CD4-positive, alpha-beta T cell (primary cell): ENCODE data around the gene USP6NL. TPM values are rescaled to one million over a fixed set of nuclear protein-coding genes. Genes with fewer than 3 reads are reported as not detected.

ENCODE experiments used
- ATAC-seq: fragments of 200-7000 bp; cut with Tn5 transposase; one replicate; pipeline ENCODE4 v1.10.0; 2022; ENCODE audit warnings: mild to moderate bottlenecking; ENCODE audit not compliant: poor library complexity
- CTCF ChIA-PET: fragments of 350-600 bp; sonication (Branson Sonifier 250); formaldehyde crosslinking; loops from one replicate; lab custom pipeline; 2021; ENCODE audit warnings: antibody characterized with exemption, inconsistent platforms; lab: Charles Lee
- POLR2A ChIA-PET: fragments of 350-600 bp; sonication (Branson Sonifier 250); formaldehyde crosslinking; loops from one replicate; lab custom pipeline; 2021; ENCODE audit warnings: antibody characterized with exemption, inconsistent platforms; lab: Charles Lee
- DNase-seq, 14 experiments: peaks; one replicate each; pipeline ENCODE4 v3.0.0-alpha.2; 2013 to 2020; ENCODE audit warnings: mixed read lengths in 2 of 14
- H3K27ac ChIP-seq, 2 donors: one replicate each; pipeline versions ENCODE4 v1.5.1 to v1.7.0; 2013; ENCODE audit warnings: low read length in 2 of 2, low read depth in 1 of 2, mild to moderate bottlenecking in 1 of 2
- H3K27me3 ChIP-seq, 2 experiments: 1 replicate in 1 of 2; 2 replicates in 1 of 2; pipeline versions ENCODE4 v1.6.1 to v1.7.0; 2013; ENCODE audit warnings: low read length in 2 of 2, control low read depth in 1 of 2, mild to moderate bottlenecking in 1 of 2, moderate library complexity in 1 of 2; ENCODE audit not compliant: insufficient read depth in 2 of 2, control insufficient read depth in 1 of 2
- H3K36me3 ChIP-seq: one replicate; pipeline ENCODE4 v1.6.1; 2013; ENCODE audit warnings: low read length, control low read depth; ENCODE audit not compliant: insufficient read depth
- H3K4me1 ChIP-seq: one replicate; pipeline ENCODE4 v1.6.1; 2013; ENCODE audit warnings: low read length, control low read depth; ENCODE audit not compliant: insufficient read depth
- H3K4me3 ChIP-seq: one replicate; pipeline ENCODE4 v1.5.1; 2013; ENCODE audit warnings: mild to moderate bottlenecking, low read length, moderate library complexity
- H3K9me3 ChIP-seq, 2 experiments: 1 replicate in 1 of 2; 2 replicates in 1 of 2; pipeline versions ENCODE4 v1.6.1 to v1.7.0; 2013; ENCODE audit warnings: low read length in 2 of 2, mild to moderate bottlenecking in 2 of 2, control low read depth in 1 of 2, moderate library complexity in 1 of 2; ENCODE audit not compliant: control insufficient read depth in 1 of 2, insufficient read depth in 1 of 2
- H3K27ac Mint-ChIP-seq: one replicate; pipeline ENCODE4 v1.8.0; 2020; ENCODE audit warnings: mixed read lengths
- H3K27me3 Mint-ChIP-seq: one replicate; pipeline ENCODE4 v1.8.0; 2021; ENCODE audit warnings: mixed read lengths
- H3K36me3 Mint-ChIP-seq: one replicate; pipeline ENCODE4 v1.8.0; 2021; ENCODE audit warnings: low read depth, mixed read lengths
- H3K4me1 Mint-ChIP-seq: one replicate; pipeline ENCODE4 v1.8.0; 2021; ENCODE audit warnings: low read depth, mixed read lengths
- H3K4me3 Mint-ChIP-seq: one replicate; pipeline ENCODE4 v1.8.0; 2020; ENCODE audit warnings: mild to moderate bottlenecking, mixed read lengths
- H3K9me3 Mint-ChIP-seq: one replicate; pipeline ENCODE4 v1.8.0; 2020; ENCODE audit warnings: mixed read lengths
- CTCF ChIP-seq: fragments of 200-600 bp; IDR thresholded peaks from one replicate; pipeline ENCODE4 v1.8.0; 2022; ENCODE audit warnings: antibody characterized with exemption, mild to moderate bottlenecking
- intact Hi-C, 2 experiments: fragments of 100-400 bp; cut with DNase I in 1 of 2; cut with micrococcal nuclease in 1 of 2; formaldehyde crosslinking; loops; one replicate each; pipeline versions ENCODE4 v1.15.1 to v1.9.0; 2023 to 2025; cut with DNase I, micrococcal nuclease
- total RNA-seq, 174 experiments: library from RNA in 2 of 174; stranded (reverse) in 2 of 174; gene quantifications; one replicate each; pipeline ENCODE4 v1.2.3 and lab custom pipeline; 2021 to 2026

Gene USP6NL
- total RNA-seq, 2 experiments from 2014 or later: 5.2 to 5.6 TPM

- intact Hi-C loops: no loop called here
- Mint-ChIP-seq H3K4me1 (peaks cover 11% of the 10 kb centered on the region), H3K36me3 (peaks cover 13% of the 10 kb centered on the region), H3K27ac (no peak overlapping the region), H3K9me3 (peaks cover 15% of the 10 kb centered on the region), H3K27me3 (no peaks in the 10 kb centered on the region), H3K4me3 (no peak overlapping the region)
- no peak for DNase-seq
- H3K27ac ChIP-seq: no peak overlapping the region
- H3K9me3 ChIP-seq: peaks cover 17 to 18% of the 10 kb centered on the region in 2 experiments
- CTCF ChIA-PET: no interaction called here
- H3K4me3 ChIP-seq: no peak overlapping the region
- H3K27me3 ChIP-seq: no peaks in the 10 kb centered on the region
- no peaks in the 10 kb centered on the region for H3K36me3 ChIP-seq
- POLR2A ChIA-PET: no interaction called here
- H3K4me1 ChIP-seq: no peaks in the 10 kb centered on the region
- TF ChIP-seq CTCF: no peak
- no peak for ATAC-seq
Measured at GRCh38 chr10:11416974-11417373, 194.5 kb downstream of the USP6NL start.

- Mint-ChIP-seq H3K9me3 (peaks cover 13% of the 10 kb centered on the region), H3K27ac (no peak overlapping the region), H3K27me3 (no peaks in the 10 kb centered on the region), H3K4me3 (no peak overlapping the region), H3K4me1 (peaks cover 19% of the 10 kb centered on the region), H3K36me3 (peaks cover 10% of the 10 kb centered on the region)
- DNase-seq: no peak
- POLR2A ChIA-PET: interaction anchor here (0.6 to 0.8 kb wide), 2 partner anchors 87 to 233 kb away, joined by 3 to 4 read pairs; no protein-coding TSS in a partner anchor
- Histone ChIP-seq H3K27me3 (no peaks in the 10 kb centered on the region), H3K9me3 (peaks cover 12 to 16% of the 10 kb centered on the region in 2 experiments), H3K4me1 (no peaks in the 10 kb centered on the region), H3K36me3 (no peaks in the 10 kb centered on the region), H3K4me3 (no peak overlapping the region), H3K27ac (no peak overlapping the region)
- no peak for ATAC-seq
- intact Hi-C loops: no loop called here
- CTCF ChIA-PET: no interaction called here
- TF ChIP-seq CTCF: no peak
Measured at GRCh38 chr10:11415095-11415494, 196.4 kb downstream of the USP6NL start.

GRCh38 chr10:11414314-11415038 is 197.0 kb downstream of the USP6NL start:
- no peaks in the 10 kb centered on the region for H3K27me3 Mint-ChIP-seq
- CTCF ChIA-PET: no interaction called here
- ATAC-seq: no peak
- H3K4me3 Mint-ChIP-seq: no peak overlapping the region
- intact Hi-C loops: no loop called here
- Histone ChIP-seq H3K4me3 (no peak overlapping the region), H3K36me3 (no peaks in the 10 kb centered on the region), H3K9me3 (peaks cover 8 to 16% of the 10 kb centered on the region in 2 experiments), H3K4me1 (no peaks in the 10 kb centered on the region), H3K27ac (no peak overlapping the region), H3K27me3 (no peaks in the 10 kb centered on the region)
- H3K27ac Mint-ChIP-seq: no peak overlapping the region
- H3K9me3 Mint-ChIP-seq: peaks cover 8% of the 10 kb centered on the region
- H3K36me3 Mint-ChIP-seq: peaks cover 8% of the 10 kb centered on the region
- H3K4me1 Mint-ChIP-seq: peaks cover 19% of the 10 kb centered on the region
- POLR2A ChIA-PET: interaction anchor here (0.6 to 0.8 kb wide), 3 partner anchors 20 to 233 kb away, joined by 3 to 4 read pairs (median 4); no protein-coding TSS in a partner anchor
- no peak for TF ChIP-seq CTCF
- DNase-seq: no peak
